DOHH2 (cell line): ENCODE measurements around the gene EIF1AD.

Experiments used
- CTCF ChIP-seq: fragments of 200-600 bp; sonication (generic); IDR thresholded peaks from one replicate; pipeline ENCODE4 v1.5.1; 2014; ENCODE audit warnings: antibody characterized with exemption, mild to moderate bottlenecking, low read depth, low read length; ENCODE audit not compliant: poor library complexity, severe bottlenecking
- EZH2phosphoT487 ChIP-seq: fragments of 200-600 bp; sonication (generic); IDR thresholded peaks from 2 replicates; pipeline ENCODE4 v1.6.1; 2017; ENCODE audit warnings: borderline replicate concordance, mild to moderate bottlenecking, antibody characterized with exemption, low read length, moderate library complexity, mixed read lengths

- TF ChIP-seq CTCF = no peak
- no peak for TF ChIP-seq EZH2phosphoT487
These were observed 2.2 kb upstream of the EIF1AD start for GRCh38 chr11:66004186-66004585.
